Effector memory CD4-positive, alpha-beta T cell (primary cell): ENCODE results near the gene SERAC1.
"Not testable (repeated sequence)": the region's sequence is repeated elsewhere in the genome, so short reads cannot be mapped to it uniquely, and the experiment has no call there.

Experiments
- DNase-seq, 3 donors: peaks; one replicate each; pipeline ENCODE4 v3.0.0-alpha.2; 2020
- H3K27ac ChIP-seq: 2 replicates; pipeline ENCODE4 v1.7.0; 2013; ENCODE audit warnings: mild to moderate bottlenecking, low read length, moderate library complexity; ENCODE audit not compliant: insufficient read depth, poor library complexity, severe bottlenecking
- H3K27me3 ChIP-seq: replicated peaks from 2 replicates; pipeline ENCODE4 v1.7.0; 2013; ENCODE audit warnings: mild to moderate bottlenecking, low read length; ENCODE audit not compliant: insufficient read depth, control insufficient read depth, poor library complexity, severe bottlenecking
- H3K36me3 ChIP-seq: 2 replicates; pipeline ENCODE4 v1.7.0; 2013; ENCODE audit warnings: mild to moderate bottlenecking, low read length, moderate library complexity; ENCODE audit not compliant: control insufficient read depth, insufficient read depth
- H3K4me1 ChIP-seq: 2 replicates; pipeline ENCODE4 v1.7.0; 2013; ENCODE audit warnings: low read length, mild to moderate bottlenecking; ENCODE audit not compliant: control insufficient read depth, insufficient read depth, poor library complexity, severe bottlenecking
- H3K4me3 ChIP-seq: 2 replicates; pipeline ENCODE4 v1.7.0; 2013; ENCODE audit warnings: low read length, low read depth, mild to moderate bottlenecking; ENCODE audit not compliant: insufficient read depth, poor library complexity, severe bottlenecking
- H3K9me3 ChIP-seq: 2 replicates; pipeline ENCODE4 v1.7.0; 2013; ENCODE audit warnings: mild to moderate bottlenecking, low read length, moderate library complexity; ENCODE audit not compliant: control insufficient read depth

The SERAC1 gene

DNA sequence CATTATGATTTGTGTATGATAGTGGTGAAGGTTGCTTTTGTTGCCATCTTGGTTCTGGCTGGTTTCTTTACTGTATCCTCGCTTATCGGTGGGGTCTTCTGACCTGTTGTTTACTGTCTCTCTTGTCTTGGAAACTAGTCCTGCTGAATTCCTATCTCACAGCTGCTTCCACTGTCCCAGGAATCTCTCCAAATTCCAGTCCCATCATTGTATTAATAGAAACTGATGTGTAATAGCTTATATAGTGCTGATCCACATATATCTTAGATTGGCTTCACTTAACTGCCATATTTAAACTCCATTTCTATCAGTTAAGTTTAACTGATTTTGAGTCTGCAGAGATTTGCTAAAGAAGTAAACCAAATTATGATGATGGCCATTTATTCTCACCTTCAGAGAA, 6.0 kb upstream of the SERAC1 start:
- no peaks in the 10 kb centered on the region for H3K36me3 ChIP-seq
- no peaks in the 10 kb centered on the region for H3K9me3 ChIP-seq
- DNase-seq = no peak
- H3K4me1 ChIP-seq = no peaks in the 10 kb centered on the region
- no peak overlapping the region for H3K4me3 ChIP-seq
- no peak overlapping the region for H3K27ac ChIP-seq
- H3K27me3 ChIP-seq = no peaks in the 10 kb centered on the region

DNA sequence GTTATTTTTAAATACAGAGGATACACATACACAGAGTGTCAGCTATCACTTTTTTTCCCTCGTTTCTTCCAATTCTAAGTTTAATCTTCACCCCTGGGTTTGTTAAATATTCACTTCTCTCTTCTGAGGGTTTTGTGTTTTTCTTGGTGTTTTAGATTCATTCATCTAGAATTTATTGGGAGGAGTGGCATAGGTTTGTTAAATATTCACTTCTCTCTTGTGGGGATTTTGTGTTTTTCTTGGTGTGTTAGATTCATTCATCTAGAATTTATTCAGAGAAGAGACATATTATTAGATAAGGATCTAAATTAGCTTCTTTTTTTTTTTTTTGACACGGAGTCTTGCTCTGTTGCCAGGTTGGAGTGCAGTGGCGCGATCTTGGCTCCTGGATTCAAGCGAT, 3.9 kb upstream of the SERAC1 start:
- H3K27me3 ChIP-seq = no peaks in the 10 kb centered on the region
- peaks cover 4% of the 10 kb centered on the region for H3K4me1 ChIP-seq
- no peak overlapping the region for H3K27ac ChIP-seq

DNA sequence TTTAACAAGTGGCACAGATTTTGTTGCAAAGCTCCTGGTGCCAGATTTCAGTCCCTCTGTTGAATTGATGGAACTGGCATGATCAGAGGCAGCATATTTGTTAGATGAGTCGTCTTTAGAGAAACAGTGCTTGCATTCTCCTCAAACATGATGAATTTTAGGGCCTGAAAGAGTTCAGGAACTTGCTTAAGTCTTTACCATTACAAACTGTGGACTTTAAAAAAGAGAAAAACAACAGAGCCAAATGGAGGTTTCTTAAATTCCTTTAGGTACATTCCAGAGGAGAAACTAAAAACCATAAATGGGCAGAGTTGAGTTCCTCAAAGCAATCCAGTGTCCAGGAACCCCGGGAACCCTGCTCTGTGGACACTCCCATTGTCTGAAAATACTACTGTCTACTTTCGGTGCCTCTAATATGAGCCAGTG, 2.6 kb upstream of the SERAC1 start:
- no peaks in the 10 kb centered on the region for H3K9me3 ChIP-seq
- H3K4me1 ChIP-seq = peaks cover 4% of the 10 kb centered on the region
- H3K27me3 ChIP-seq = no peaks in the 10 kb centered on the region
- no peaks in the 10 kb centered on the region for H3K36me3 ChIP-seq
- no peak overlapping the region for H3K27ac ChIP-seq
- no peak overlapping the region for H3K4me3 ChIP-seq
- no peak for DNase-seq

More for the DNA sequence above, 3.9 kb upstream of the SERAC1 start:
- Histone ChIP-seq H3K9me3 (no peaks in the 10 kb centered on the region), H3K36me3 (no peaks in the 10 kb centered on the region), H3K4me3 (no peak overlapping the region)
- no peak for DNase-seq

DNA sequence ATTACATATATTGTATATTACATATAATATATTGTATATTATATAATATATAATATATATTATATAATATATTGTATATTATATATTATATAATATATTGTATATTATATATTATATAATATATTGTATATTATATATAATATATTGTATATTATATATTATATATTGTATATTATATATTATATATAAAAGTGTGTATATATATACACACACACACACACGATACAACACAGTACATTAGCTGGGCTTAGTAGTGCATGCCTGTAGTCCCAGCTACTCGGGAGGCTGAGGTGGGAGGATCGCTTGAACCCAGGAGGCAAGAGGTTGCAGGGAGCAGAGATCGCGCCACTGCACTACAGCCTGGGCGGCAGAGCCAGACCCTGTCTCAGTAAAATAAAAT, 1.6 kb upstream of the SERAC1 start:
- H3K9me3 ChIP-seq, H3K27me3 ChIP-seq, DNase-seq, H3K27ac ChIP-seq, H3K36me3 ChIP-seq, H3K4me3 ChIP-seq, H3K4me1 ChIP-seq: not testable (repeated sequence)

DNA sequence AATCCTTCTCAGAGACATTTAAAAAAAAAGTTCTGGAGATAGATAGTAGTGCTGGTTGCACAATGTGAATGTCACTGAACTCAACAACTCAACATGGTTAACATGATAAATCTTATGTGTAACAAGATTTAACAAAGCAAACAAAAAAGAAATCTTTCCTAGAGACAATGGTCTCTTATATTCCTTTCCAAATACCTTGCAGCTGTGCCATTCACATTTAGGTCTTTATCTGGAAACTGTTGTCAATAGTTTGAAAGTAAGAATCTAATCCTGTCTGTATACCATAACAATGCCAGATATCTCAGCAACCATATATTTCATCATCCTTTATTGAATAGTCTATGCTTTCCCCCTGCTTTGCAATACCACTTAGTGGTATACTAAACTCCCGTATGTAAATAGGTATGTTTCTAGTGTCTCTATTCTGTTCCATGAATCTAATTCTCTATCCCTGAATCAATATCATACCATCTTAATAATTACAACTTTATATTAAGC, 2.1 kb downstream of the SERAC1 start:
- DNase-seq = no peak
- Histone ChIP-seq H3K4me1 (peaks cover 4% of the 10 kb centered on the region), H3K27ac (no peak overlapping the region), H3K9me3 (no peaks in the 10 kb centered on the region), H3K4me3 (no peak overlapping the region), H3K27me3 (no peaks in the 10 kb centered on the region), H3K36me3 (no peaks in the 10 kb centered on the region)

DNA sequence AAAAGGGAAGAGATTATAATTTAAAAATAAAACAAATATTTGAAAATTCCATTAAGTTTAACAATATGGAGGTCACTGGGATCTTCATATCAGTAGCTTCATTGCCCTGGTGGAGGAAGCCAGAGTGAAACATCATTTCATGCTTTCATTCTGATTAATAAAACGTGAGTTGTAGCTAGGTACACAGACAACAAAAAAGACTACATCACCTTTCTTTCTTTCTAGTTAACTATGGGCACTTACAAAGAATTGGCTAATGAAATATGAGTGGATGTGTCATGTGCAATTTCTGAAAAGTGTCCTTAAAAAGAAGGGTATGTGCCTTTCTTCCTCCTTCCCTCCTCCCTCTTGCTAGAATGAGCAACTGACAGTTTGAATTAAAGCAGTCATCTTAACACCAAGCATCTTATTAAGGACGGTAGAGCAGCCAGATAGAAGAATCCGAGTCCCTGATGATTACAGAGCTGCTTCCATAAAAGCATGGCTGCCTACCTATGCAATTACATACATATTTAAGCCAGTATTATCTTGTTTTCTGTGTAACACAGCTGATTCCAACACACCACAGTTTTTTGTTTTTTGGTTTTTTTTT, 3.4 kb downstream of the SERAC1 start:
- H3K27ac ChIP-seq = no peak overlapping the region

DNA sequence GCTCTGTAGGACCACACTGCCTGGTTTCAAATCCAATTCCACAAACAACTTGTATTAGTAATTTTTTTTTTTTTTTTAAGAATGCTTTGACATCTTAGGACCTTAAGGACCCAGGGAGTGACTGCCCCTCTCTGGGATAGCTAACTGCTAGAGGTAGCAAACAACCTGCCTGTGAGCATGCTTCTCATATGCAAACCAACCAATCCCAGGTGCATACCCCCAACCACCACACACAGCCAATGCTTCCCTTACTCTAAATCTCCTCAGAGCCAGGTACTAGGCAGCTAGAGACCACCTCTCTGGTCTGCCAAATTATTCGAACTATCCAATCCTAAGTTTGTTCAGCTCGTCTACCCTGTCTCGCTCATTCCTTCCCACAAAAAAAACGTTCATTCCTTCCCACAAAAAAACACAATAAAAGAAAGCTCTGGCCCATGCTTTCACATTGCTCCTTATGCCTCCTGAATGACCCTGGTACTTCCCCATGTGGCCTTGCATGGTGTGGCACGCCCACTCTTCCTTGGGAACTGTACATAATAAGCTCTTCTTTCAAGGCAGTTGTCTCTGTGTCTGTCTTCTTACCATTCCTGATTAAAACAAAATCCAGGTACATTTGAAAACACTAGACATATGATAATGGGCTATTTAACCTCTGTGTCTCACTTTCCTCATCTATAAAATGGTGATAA, 6.4 kb downstream of the SERAC1 start:
- no peaks in the 10 kb centered on the region for H3K4me1 ChIP-seq
- H3K36me3 ChIP-seq = no peaks in the 10 kb centered on the region
- H3K9me3 ChIP-seq = no peaks in the 10 kb centered on the region
- H3K27me3 ChIP-seq = no peaks in the 10 kb centered on the region
- DNase-seq = no peak
- no peak overlapping the region for H3K4me3 ChIP-seq
- no peak overlapping the region for H3K27ac ChIP-seq

More for the DNA sequence above, 3.4 kb downstream of the SERAC1 start:
- no peaks in the 10 kb centered on the region for H3K36me3 ChIP-seq
- no peaks in the 10 kb centered on the region for H3K9me3 ChIP-seq
- H3K27me3 ChIP-seq = no peaks in the 10 kb centered on the region
- no peak overlapping the region for H3K4me3 ChIP-seq
- DNase-seq = no peak
- peaks cover 4% of the 10 kb centered on the region for H3K4me1 ChIP-seq

DNA sequence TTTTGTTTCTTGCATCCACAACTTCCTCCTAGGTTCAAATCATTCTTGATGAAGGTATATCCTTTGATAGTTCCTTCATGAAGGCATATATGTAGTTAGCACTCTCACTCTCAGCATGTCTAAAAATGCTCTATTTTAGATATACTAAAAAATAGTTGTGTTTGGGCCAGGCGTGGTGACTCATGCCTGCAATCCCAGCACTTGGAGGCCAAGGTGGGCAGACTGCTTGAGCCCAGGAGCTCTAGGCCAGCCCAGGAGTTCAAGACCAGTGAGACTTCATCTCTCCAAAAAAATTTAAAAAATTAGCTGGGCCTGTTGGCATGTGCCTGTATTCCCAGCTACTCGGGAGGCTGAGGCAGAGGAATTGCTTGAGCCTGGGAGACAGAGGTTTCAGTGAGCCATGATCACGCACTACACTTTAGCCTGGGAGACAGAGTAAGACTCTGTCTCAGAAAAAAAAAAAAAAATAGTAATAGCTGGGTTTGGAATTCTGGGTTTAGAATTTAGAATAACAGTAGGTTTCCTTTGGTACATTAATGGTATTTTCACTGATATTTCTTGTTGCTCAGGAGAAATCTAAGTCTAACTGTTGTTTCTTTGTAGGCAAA, 7.0 kb downstream of the SERAC1 start:
- no peak overlapping the region for H3K4me3 ChIP-seq
- H3K9me3 ChIP-seq = no peaks in the 10 kb centered on the region
- H3K4me1 ChIP-seq = no peaks in the 10 kb centered on the region
- H3K27me3 ChIP-seq = no peaks in the 10 kb centered on the region
- DNase-seq = no peak
- no peaks in the 10 kb centered on the region for H3K36me3 ChIP-seq
- H3K27ac ChIP-seq = no peak overlapping the region

DNA sequence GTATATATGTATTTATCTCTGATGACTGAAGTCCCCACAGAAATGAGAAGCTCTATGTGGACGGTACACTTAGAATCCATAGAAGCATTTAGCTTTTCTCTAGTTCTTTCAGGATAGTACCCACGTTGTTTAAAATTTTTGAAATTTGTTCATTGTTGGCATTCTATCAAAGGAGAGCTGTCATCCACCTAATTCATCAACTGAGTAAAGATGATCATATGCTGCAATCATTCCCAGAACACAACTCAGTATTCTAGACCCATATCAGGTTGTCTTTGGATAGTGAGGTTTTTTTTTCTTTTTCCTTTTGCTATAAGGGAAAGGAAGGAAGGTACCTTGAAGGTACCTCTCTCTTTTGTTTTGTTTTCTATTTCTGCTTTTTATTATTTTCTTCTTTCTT, 9.3 kb downstream of the SERAC1 start:
- H3K9me3 ChIP-seq = no peaks in the 10 kb centered on the region
- H3K4me3 ChIP-seq = no peak overlapping the region
- H3K27me3 ChIP-seq = no peaks in the 10 kb centered on the region
- H3K27ac ChIP-seq = no peak overlapping the region
- DNase-seq = no peak
- no peaks in the 10 kb centered on the region for H3K4me1 ChIP-seq
- H3K36me3 ChIP-seq = no peaks in the 10 kb centered on the region

DNA sequence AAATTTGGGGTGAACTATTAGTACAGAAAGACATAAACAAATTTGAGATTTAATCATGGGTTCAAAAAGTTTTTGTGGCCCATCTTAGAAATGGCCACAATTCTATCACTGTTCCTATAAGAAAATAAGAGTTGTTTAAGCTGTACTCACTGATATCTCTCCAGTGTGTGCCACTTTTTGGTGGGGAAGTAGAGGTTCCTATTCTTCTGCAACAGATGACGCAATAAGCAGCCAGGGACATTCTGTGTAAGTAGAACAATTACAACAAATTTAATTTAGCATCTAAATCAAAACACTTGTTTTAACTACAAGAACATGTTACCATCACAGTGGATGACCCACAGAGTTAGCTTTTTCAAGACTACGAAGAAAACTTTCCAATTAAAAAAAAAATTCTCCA, 9.9 kb downstream of the SERAC1 start:
- H3K4me3 ChIP-seq = no peak overlapping the region
- H3K9me3 ChIP-seq = no peaks in the 10 kb centered on the region
- no peak overlapping the region for H3K27ac ChIP-seq
- H3K27me3 ChIP-seq = no peaks in the 10 kb centered on the region
- no peak for DNase-seq
- no peaks in the 10 kb centered on the region for H3K4me1 ChIP-seq
- no peaks in the 10 kb centered on the region for H3K36me3 ChIP-seq
